HCT116 (cell line): Measurements from ENCODE around the gene DPM2. TPM values are rescaled to one million over a fixed set of nuclear protein-coding genes. Genes with fewer than 3 reads are reported as not detected.

Experiments
- ATAC-seq: fragments of 200-7000 bp; cut with Tn5 transposase; 2 replicates; pipeline ENCODE4 v1.9.1; 2020; ENCODE audit warnings: mild to moderate bottlenecking, moderate library complexity
- BruUV-seq: library from RNA; stranded (reverse); fragments of 400-500 nt; replicated peaks from 2 replicates; lab custom pipeline; 2021; lab: Mats Ljungman, UMichigan
- CTCF ChIA-PET: fragments of 300-600 bp; sonication (Branson Sonifier 250); formaldehyde crosslinking; loops from one replicate; lab custom pipeline; 2021; ENCODE audit warnings: antibody characterized with exemption; lab: Charles Lee
- POLR2A ChIA-PET: fragments of 300-600, 350-600 bp; sonication (Branson Sonifier 250); formaldehyde crosslinking; loops from one replicate; lab custom pipeline; 2021; ENCODE audit warnings: antibody characterized with exemption; lab: Charles Lee
- RAD21 ChIA-PET, 2 experiments: fragments of 300-600 bp; sonication (Branson Sonifier 250); formaldehyde crosslinking; loops; one replicate each; lab custom pipeline; 2023; ENCODE audit warnings: low total read pairs in 2 of 2; ENCODE audit not compliant: uncharacterized antibody in 2 of 2, unreplicated experiment in 2 of 2, low non-redundant PET in 1 of 2; lab: Charles Lee
- DNase-seq: peaks from one replicate; pipeline ENCODE4 v3.0.0-alpha.2; 2010; ENCODE audit warnings: low read depth, low spot score
- H2AFZ ChIP-seq: fragments of 200-600 bp; shearing (Covaris generic), sonication (generic); 2 replicates; pipeline ENCODE4 v1.6.1; 2017; ENCODE audit warnings: low read depth, mixed run types, mixed read lengths, antibody characterized with exemption, low read length; ENCODE audit not compliant: poor library complexity, severe bottlenecking
- H3K27ac ChIP-seq: 2 replicates; pipeline ENCODE4 v1.5.1; 2012; ENCODE audit warnings: low read depth, low read length
- H3K27me3 ChIP-seq: fragments of 200-600 bp; sonication (generic); 2 replicates; pipeline ENCODE4 v1.6.1; 2016; ENCODE audit warnings: mixed run types, low read length, mixed read lengths; ENCODE audit not compliant: insufficient read depth
- H3K36me3 ChIP-seq, 2 experiments: fragments of 200-500 bp in 1 of 2; fragments of 200-600 bp in 1 of 2; sonication (Bioruptor generic) in 1 of 2; sonication (generic) in 1 of 2; 2 replicates each; pipeline versions ENCODE4 v1.5.1 to v1.6.1; 2014 to 2016; ENCODE audit warnings: low read length in 2 of 2, inconsistent platforms in 1 of 2, mixed read lengths in 1 of 2, mixed run types in 1 of 2; ENCODE audit not compliant: insufficient read depth in 2 of 2, control insufficient read depth in 1 of 2
- H3K4me1 ChIP-seq, 2 experiments: fragments of 200-600 bp in 1 of 2; sonication (generic) in 1 of 2; 2 replicates each; pipeline versions ENCODE4 v1.5.1 to v1.6.1; 2012 to 2017; ENCODE audit warnings: low read length in 2 of 2, inconsistent platforms in 1 of 2, mild to moderate bottlenecking in 1 of 2, mixed read lengths in 1 of 2, mixed run types in 1 of 2, moderate library complexity in 1 of 2; ENCODE audit not compliant: insufficient read depth in 2 of 2, control insufficient read depth in 1 of 2
- H3K4me2 ChIP-seq: fragments of 200-600 bp; sonication (generic); 2 replicates; pipeline ENCODE4 v1.6.1; 2017; ENCODE audit warnings: mixed run types, low read length, mixed read lengths
- H3K4me3 ChIP-seq, 2 experiments: fragments of 200-600 bp in 1 of 2; sonication (generic) in 1 of 2; replicated peaks in 1 of 2; 2 replicates each; pipeline ENCODE4 v1.5.1; 2011 to 2016; ENCODE audit warnings: low read length in 2 of 2, control low read depth in 1 of 2, low read depth in 1 of 2, mild to moderate bottlenecking in 1 of 2, mixed read lengths in 1 of 2, mixed run types in 1 of 2
- H3K79me2 ChIP-seq: fragments of 200-600 bp; sonication (generic); 2 replicates; pipeline ENCODE4 v1.6.1; 2017; ENCODE audit warnings: mild to moderate bottlenecking, mixed run types, low read length, moderate library complexity, mixed read lengths; ENCODE audit not compliant: insufficient read depth
- H3K9ac ChIP-seq: fragments of 200-600 bp; sonication (generic); 2 replicates; pipeline ENCODE4 v1.6.1; 2016; ENCODE audit warnings: low read length, mixed read lengths
- H3K9me2 ChIP-seq: fragments of 200-600 bp; sonication (generic), shearing (Covaris generic); 2 replicates; pipeline ENCODE4 v1.6.1; 2017; ENCODE audit warnings: mixed run types, mild to moderate bottlenecking, moderate library complexity; ENCODE audit not compliant: insufficient read depth
- H3K9me3 ChIP-seq, 2 experiments: fragments of 200-500 bp in 1 of 2; fragments of 200-600 bp in 1 of 2; sonication (Bioruptor generic) in 1 of 2; sonication (generic) in 1 of 2; 2 replicates each; pipeline ENCODE4 v1.6.1; 2014 to 2017; ENCODE audit warnings: low read length in 2 of 2, mixed read lengths in 2 of 2, inconsistent platforms in 1 of 2, low read depth in 1 of 2, mild to moderate bottlenecking in 1 of 2, mixed run types in 1 of 2, moderate library complexity in 1 of 2; ENCODE audit not compliant: control insufficient read depth in 1 of 2, insufficient read depth in 1 of 2
- H4K20me1 ChIP-seq: fragments of 200-600 bp; sonication (generic), shearing (Covaris generic); 2 replicates; pipeline ENCODE4 v1.6.1; 2017; ENCODE audit warnings: mixed run types, mild to moderate bottlenecking, moderate library complexity; ENCODE audit not compliant: insufficient read depth
- CEBPB ChIP-seq: IDR thresholded peaks from 2 replicates; pipeline ENCODE4 v1.6.1; 2012; ENCODE audit warnings: low read depth
- CTCF ChIP-seq, 3 experiments: fragments of 200-600 bp in 1 of 3; sonication (generic) in 1 of 3; IDR thresholded peaks in 2 of 3; conservative IDR thresholded peaks in 1 of 3; 2 replicates each; pipeline ENCODE4 v1.5.1; 2012 to 2017; ENCODE audit warnings: low read depth in 2 of 3, low read length in 2 of 3, antibody characterized with exemption in 1 of 3, borderline replicate concordance in 1 of 3, control low read depth in 1 of 3, mild to moderate bottlenecking in 1 of 3, mixed read lengths in 1 of 3, mixed run types in 1 of 3, moderate library complexity in 1 of 3; ENCODE audit not compliant: insufficient read depth in 1 of 3
- FOSL1 ChIP-seq: IDR thresholded peaks from 2 replicates; pipeline ENCODE4 v1.6.1; 2012; ENCODE audit warnings: low read depth
- POLR2AphosphoS5 ChIP-seq: IDR thresholded peaks from 2 replicates; pipeline ENCODE4 v1.6.1; 2011; ENCODE audit warnings: mild to moderate bottlenecking, low read depth, low read length, moderate library complexity
- RAD21 ChIP-seq: IDR thresholded peaks from 2 replicates; pipeline ENCODE4 v1.6.1; 2012; ENCODE audit warnings: low read depth, mild to moderate bottlenecking
- SRF ChIP-seq: IDR thresholded peaks from 2 replicates; pipeline ENCODE4 v1.6.1; 2012; ENCODE audit warnings: low read depth
- ZFX ChIP-seq: fragments of 450-650 bp; IDR thresholded peaks from 2 replicates; pipeline ENCODE4 v1.6.1; 2017
- intact Hi-C: fragments of 100-400 bp; cut with micrococcal nuclease; formaldehyde crosslinking; loops from 2 replicates; pipeline ENCODE4 v1.10.0; 2022
- total RNA-seq: library from RNA; stranded (reverse); gene quantifications from one replicate; pipeline ENCODE4 v1.2.1, GENCODE V29; 2021; ENCODE audit not compliant: unreplicated experiment
- TF ChIP-seq, protein P1 (sequence below): IDR thresholded peaks from 2 replicates; pipeline ENCODE4 v1.6.1; 2012; ENCODE audit warnings: low read depth

DPM2 gene
- total RNA-seq, 1 experiment from 2014 or later, result 54.6 TPM

DNA sequence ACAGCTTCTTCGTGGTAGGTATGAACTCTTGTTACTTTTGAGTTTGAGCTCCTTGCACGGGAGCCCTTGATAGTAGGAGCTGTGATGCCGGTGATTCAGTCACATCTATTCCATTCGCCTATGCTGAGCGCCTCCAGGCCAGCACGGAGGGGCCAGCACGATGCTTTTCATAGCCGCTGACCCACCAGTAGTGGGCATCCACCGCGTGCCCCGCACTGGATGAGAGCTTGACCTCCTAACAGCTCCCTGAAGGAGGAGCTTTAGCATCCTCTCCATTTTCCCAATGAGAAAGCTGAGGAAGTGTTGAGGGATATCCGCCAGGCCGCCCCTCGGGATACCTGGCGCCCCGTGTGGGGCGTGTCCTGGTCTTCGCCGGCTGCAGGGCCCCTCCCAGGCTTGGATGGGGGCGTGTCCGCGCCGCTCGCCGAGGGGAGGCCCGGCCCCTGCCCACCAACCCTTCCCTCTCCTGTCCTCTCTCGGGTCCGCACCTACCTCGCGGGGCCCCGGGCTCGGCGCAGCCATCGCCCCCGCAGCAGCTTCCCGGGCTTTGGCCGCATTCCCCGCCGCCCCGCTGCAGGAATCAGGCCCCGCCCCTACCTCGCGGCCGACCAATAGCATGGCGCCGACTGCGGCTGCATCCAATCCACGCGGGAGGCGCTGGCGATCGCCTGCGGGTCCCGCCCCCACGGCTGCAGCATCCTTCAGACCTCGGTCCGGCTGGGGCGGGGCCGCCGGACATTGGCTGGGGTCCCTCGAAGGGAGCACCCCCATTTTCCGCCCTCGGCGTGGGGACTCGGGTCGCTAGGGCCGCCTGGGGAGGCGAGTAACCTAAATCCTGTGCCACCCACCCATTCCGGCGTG, 7.2 kb downstream of the DPM2 start, which contains the start of gene PIP5KL1:
Gene PIP5KL1 (minus strand): TSS at position 547 of the 861 bp plus-strand sequence. CDS start 25 bp downstream, at position 522.
- POLR2A ChIA-PET, result interaction anchor here (1.1 kb wide), 1 partner anchor 11 kb away, joined by 3 read pairs; no protein-coding TSS in a partner anchor
- H3K36me3 ChIP-seq, result no peaks in the 10 kb centered on the region; a peak in 1 of 4 replicates
- CTCF ChIA-PET, result interaction anchor here (0.9 to 2.6 kb wide), 3 partner anchors 13 to 196 kb away, joined by 3 to 14 read pairs (median 3); partner anchors contain the start of gene TOR2A
- H4K20me1 ChIP-seq, result no peaks in the 10 kb centered on the region
- peak within 1 kb of the TSS; percentile 66 for H3K9ac ChIP-seq
- H3K79me2 ChIP-seq, result peaks cover 16% of the 10 kb centered on the region
- BruUV-seq, result no TSS peak
- H3K9me3 ChIP-seq, result no peaks in the 10 kb centered on the region
- H3K27ac ChIP-seq, result peak within 1 kb of the TSS; percentile 84
- H3K27me3 ChIP-seq, result no peaks in the 10 kb centered on the region
- H3K9me2 ChIP-seq, result no peaks in the 10 kb centered on the region
- peak within 1 kb of the TSS; percentile 83 for H3K4me2 ChIP-seq
- peaks cover 52 to 89% of the 10 kb centered on the region in 2 experiments for H3K4me1 ChIP-seq
- peak; percentile 68 for ATAC-seq
- TF ChIP-seq CTCF (IDR thresholded peaks at IDR 0.05 in 2 of 3, conservative IDR thresholded peaks at IDR 0.05 in 1 of 3; ENCODE audit: borderline replicate concordance in 1 of 3, insufficient read depth in 1 of 3, low read depth in 2 of 3, low read length in 2 of 3), result peak in 1 of 3 experiments; percentile 8; a peak in 1 of 6 replicates
- TF ChIP-seq, protein P1, sequence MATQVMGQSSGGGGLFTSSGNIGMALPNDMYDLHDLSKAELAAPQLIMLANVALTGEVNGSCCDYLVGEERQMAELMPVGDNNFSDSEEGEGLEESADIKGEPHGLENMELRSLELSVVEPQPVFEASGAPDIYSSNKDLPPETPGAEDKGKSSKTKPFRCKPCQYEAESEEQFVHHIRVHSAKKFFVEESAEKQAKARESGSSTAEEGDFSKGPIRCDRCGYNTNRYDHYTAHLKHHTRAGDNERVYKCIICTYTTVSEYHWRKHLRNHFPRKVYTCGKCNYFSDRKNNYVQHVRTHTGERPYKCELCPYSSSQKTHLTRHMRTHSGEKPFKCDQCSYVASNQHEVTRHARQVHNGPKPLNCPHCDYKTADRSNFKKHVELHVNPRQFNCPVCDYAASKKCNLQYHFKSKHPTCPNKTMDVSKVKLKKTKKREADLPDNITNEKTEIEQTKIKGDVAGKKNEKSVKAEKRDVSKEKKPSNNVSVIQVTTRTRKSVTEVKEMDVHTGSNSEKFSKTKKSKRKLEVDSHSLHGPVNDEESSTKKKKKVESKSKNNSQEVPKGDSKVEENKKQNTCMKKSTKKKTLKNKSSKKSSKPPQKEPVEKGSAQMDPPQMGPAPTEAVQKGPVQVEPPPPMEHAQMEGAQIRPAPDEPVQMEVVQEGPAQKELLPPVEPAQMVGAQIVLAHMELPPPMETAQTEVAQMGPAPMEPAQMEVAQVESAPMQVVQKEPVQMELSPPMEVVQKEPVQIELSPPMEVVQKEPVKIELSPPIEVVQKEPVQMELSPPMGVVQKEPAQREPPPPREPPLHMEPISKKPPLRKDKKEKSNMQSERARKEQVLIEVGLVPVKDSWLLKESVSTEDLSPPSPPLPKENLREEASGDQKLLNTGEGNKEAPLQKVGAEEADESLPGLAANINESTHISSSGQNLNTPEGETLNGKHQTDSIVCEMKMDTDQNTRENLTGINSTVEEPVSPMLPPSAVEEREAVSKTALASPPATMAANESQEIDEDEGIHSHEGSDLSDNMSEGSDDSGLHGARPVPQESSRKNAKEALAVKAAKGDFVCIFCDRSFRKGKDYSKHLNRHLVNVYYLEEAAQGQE, result no peak
- no peak for TF ChIP-seq RAD21
- no peak for TF ChIP-seq CEBPB
- TF ChIP-seq ZFX, result no peak
- TF ChIP-seq SRF, result no peak
- no peak for TF ChIP-seq FOSL1
- no peak for TF ChIP-seq POLR2AphosphoS5
- no peak within 1 kb of the TSS for H2AFZ ChIP-seq
- H3K4me3 ChIP-seq, result peak within 1 kb of the TSS; percentile 29 to 55
- DNase-seq, result peak; percentile 52
- RAD21 ChIA-PET, result no interaction called here
- intact Hi-C loops, result no loop called here
